ENCODE measurements around the gene UCKL1. TPM values are rescaled to one million over a fixed set of nuclear protein-coding genes. Genes with fewer than 3 reads are reported as not detected.
"Not testable (repeated sequence)": the region's sequence is repeated elsewhere in the genome, so short reads cannot be mapped to it uniquely, and the experiment has no call there.

The UCKL1 gene
- total RNA-seq, 2 experiments from 2014 or later, result 25.6 to 42.6 TPM

- TF ChIP-seq CTCF (conservative IDR thresholded peaks at IDR 0.05; ENCODE audit: low read length) (no peak), EZH2phosphoT487 (IDR thresholded peaks at IDR 0.05; ENCODE audit: borderline replicate concordance, low read depth, low read length) (no peak)
- DNase-seq (ENCODE audit: low spot score), result no peak
- no TSS peak for BruUV-seq (replicated peaks)
- ChIA-PET CTCF (ENCODE audit: unreplicated experiment) (interaction anchor here (0.7 kb wide), 1 partner anchor 229 kb away, joined by 6 read pairs; no protein-coding TSS in a partner anchor), POLR2A (no interaction called here)
- Histone ChIP-seq H3K36me3 (ENCODE audit: insufficient read depth, low read length) (peaks cover 5% of the 10 kb centered on the region; the same call in 1 of the 2 replicates), H4K20me1 (ENCODE audit: insufficient read depth, low read length) (no peaks in the 10 kb centered on the region), H3K9me2 (ENCODE audit: insufficient read depth, low read length) (no peaks in the 10 kb centered on the region), H3K27ac (ENCODE audit: low read depth, low read length, poor library complexity, severe bottlenecking) (no peak overlapping the region), H3K4me1 (ENCODE audit: insufficient read depth, low read length, poor library complexity, severe bottlenecking) (peaks cover 30% of the 10 kb centered on the region), H3K4me2 (ENCODE audit: low read length) (no peak overlapping the region), H3K9me3 (ENCODE audit: low read length) (no peaks in the 10 kb centered on the region), H2AFZ (ENCODE audit: low read length) (no peak overlapping the region), H3K79me2 (ENCODE audit: insufficient read depth, low read depth, low read length) (no peaks in the 10 kb centered on the region), H3K4me3 (ENCODE audit: low read depth, low read length, poor library complexity, severe bottlenecking) (no peak overlapping the region)
- intact Hi-C loops (cut with micrococcal nuclease; ENCODE audit: unreplicated experiment), result loop anchor here (2.0 to 10.0 kb wide), 3 partner anchors 106 to 434 kb away; partner anchors contain the start of genes GMEB2 and TPD52L2
Measured at GRCh38 chr20:63973160-63973479, 16.9 kb upstream of the UCKL1 start.

- no peak for DNase-seq (ENCODE audit: low spot score)
- Histone ChIP-seq H3K4me3 (ENCODE audit: low read depth, low read length, poor library complexity, severe bottlenecking) (no peak overlapping the region), H3K27ac (ENCODE audit: low read depth, low read length, poor library complexity, severe bottlenecking) (no peak overlapping the region), H2AFZ (ENCODE audit: low read length) (no peak overlapping the region), H3K4me2 (ENCODE audit: low read length) (no peak overlapping the region), H3K4me1 (ENCODE audit: insufficient read depth, low read length, poor library complexity, severe bottlenecking) (peaks cover 25% of the 10 kb centered on the region), H3K79me2 (ENCODE audit: insufficient read depth, low read depth, low read length) (no peaks in the 10 kb centered on the region), H3K9me3 (ENCODE audit: low read length) (no peaks in the 10 kb centered on the region), H3K36me3 (ENCODE audit: insufficient read depth, low read length) (peaks cover 5% of the 10 kb centered on the region; the same call in 1 of the 2 replicates), H4K20me1 (ENCODE audit: insufficient read depth, low read length) (no peaks in the 10 kb centered on the region), H3K9me2 (ENCODE audit: insufficient read depth, low read length) (no peaks in the 10 kb centered on the region)
- CTCF ChIA-PET (ENCODE audit: unreplicated experiment), result no interaction called here
- POLR2A ChIA-PET, result no interaction called here
- TF ChIP-seq EZH2phosphoT487 (IDR thresholded peaks at IDR 0.05; ENCODE audit: borderline replicate concordance, low read depth, low read length) (no peak), CTCF (conservative IDR thresholded peaks at IDR 0.05; ENCODE audit: low read length) (no peak)
- BruUV-seq (replicated peaks), result no TSS peak
- intact Hi-C loops (cut with micrococcal nuclease; ENCODE audit: unreplicated experiment), result loop anchor here (2.0 to 10.0 kb wide), 3 partner anchors 105 to 434 kb away; partner anchors contain the start of genes GMEB2 and TPD52L2
Measured at GRCh38 chr20:63972312-63973159, 16.3 kb upstream of the UCKL1 start.

- H3K4me2 ChIP-seq (ENCODE audit: low read length); H3K27ac ChIP-seq (ENCODE audit: low read depth, low read length, poor library complexity, severe bottlenecking); BruUV-seq (replicated peaks); H4K20me1 ChIP-seq (ENCODE audit: insufficient read depth, low read length); H3K79me2 ChIP-seq (ENCODE audit: insufficient read depth, low read depth, low read length); H3K36me3 ChIP-seq (ENCODE audit: insufficient read depth, low read length); H3K9me2 ChIP-seq (ENCODE audit: insufficient read depth, low read length); CTCF ChIA-PET (ENCODE audit: unreplicated experiment); H3K4me3 ChIP-seq (ENCODE audit: low read depth, low read length, poor library complexity, severe bottlenecking); DNase-seq (ENCODE audit: low spot score); H2AFZ ChIP-seq (ENCODE audit: low read length); H3K9me3 ChIP-seq (ENCODE audit: low read length): not testable (repeated sequence)
- POLR2A ChIA-PET, result interaction anchor here (0.7 kb wide), 1 partner anchor 517 kb away, joined by 3 read pairs; no protein-coding TSS in a partner anchor
- peaks cover 22% of the 10 kb centered on the region for H3K4me1 ChIP-seq (ENCODE audit: insufficient read depth, low read length, poor library complexity, severe bottlenecking)
- intact Hi-C loops (cut with micrococcal nuclease; ENCODE audit: unreplicated experiment), result loop anchor here (2.0 to 10.0 kb wide), 3 partner anchors 105 to 433 kb away; partner anchors contain the start of genes GMEB2 and TPD52L2
Measured at GRCh38 chr20:63971960-63972311, 15.7 kb upstream of the UCKL1 start.

Data from OCI-LY7 (cell line).